HuH-7 (cell line): ENCODE results near the gene MGME1.

Experiments
- DNase-seq: peaks from one replicate; pipeline ENCODE4 v3.0.0; 2011; ENCODE audit warnings: low spot score

MGME1 gene

DNA sequence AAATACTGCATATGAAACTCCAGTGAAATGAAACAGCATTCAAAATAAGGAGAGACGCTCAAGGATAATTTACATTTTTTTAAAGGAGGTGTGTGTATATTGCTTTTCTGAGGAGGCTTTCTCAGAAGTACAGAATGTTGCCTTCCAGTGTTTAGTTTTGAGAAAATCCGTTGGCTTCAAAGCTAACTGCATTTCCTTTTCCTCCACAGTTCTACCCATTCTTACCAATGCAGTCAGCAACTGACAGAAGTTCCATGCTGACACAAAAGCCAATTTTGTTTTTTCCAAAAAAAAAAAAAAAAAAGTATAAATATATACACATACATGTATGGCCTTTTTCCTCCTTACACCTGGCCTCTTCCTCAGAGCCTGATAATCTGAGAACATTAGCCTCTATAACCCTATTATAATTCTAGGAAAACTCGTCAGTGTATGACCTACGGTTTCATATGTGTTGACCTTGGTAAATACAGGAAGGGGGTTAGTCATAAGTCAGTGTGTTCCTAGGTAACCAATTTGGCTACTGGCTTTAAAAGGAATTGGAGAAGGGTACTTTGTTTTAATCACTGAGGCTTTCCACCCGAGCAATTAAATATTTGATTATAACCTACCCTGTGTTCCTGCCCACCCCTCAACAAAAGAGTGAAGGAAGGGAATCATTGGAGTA, 24.2 kb downstream of the MGME1 start:
- no peak for DNase-seq

- no peak for DNase-seq
Observed at GRCh38 chr20:17993546-17993945, 24.7 kb downstream of the MGME1 start.

DNA sequence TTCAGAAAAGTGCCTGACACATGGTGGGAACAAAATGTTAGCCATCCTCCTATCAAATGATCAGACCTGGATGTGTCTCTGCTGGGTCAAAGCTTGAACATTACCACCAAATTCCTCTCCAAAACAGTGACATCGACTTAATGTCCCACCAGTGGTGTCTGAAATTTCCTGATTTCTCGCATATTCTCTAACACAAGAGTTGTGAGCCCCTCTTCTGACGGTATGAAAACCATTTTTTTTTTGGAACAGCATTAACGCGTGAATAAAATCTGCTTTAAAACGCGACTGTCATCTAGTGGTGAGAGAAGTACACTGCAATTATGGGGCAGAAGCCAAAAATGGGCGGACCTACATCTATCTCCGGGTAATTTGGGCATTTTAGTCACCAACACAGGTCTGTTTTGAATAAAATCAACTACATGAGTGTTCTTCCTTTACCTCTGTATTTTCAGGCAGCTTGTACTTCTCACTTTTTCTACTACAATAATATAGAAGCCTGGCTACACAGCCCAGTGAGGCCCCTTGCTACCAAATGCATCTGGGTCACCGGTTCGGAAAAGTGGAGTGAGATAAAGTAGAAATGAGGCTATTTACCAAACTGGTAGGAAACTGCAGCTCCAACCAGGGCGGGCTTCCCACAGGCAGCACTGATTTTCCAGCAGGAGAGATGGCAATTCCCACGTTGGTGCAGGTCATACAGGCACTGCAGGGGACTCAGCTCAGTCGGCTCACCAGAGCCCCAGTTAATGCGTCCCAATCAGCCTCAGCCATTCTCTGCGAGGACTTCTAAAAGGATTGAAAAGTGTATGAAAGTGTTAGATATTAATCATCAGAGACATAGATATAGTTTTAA, 27.4 kb downstream of the MGME1 start:
- DNase-seq, result no peak

DNA sequence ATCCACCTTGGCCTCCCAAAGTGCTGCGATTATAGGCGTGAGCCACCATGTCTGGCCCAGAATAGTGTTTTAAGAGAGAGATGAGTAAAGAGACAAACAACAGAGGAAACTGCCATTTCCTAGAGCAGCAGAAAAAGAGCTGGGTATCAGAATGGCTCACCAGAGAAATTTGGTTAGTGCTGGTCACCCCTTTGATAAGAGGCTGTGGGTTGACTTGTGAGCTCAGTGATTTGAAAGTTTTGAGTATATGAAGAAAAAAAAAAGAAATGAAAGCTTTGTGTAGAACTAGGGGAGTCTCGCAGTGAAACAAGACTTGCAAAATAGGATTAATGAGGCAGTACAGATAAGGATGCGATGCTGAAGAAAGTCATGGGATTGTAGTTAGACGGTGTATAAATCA, 29.6 kb downstream of the MGME1 start:
- no peak for DNase-seq

DNA sequence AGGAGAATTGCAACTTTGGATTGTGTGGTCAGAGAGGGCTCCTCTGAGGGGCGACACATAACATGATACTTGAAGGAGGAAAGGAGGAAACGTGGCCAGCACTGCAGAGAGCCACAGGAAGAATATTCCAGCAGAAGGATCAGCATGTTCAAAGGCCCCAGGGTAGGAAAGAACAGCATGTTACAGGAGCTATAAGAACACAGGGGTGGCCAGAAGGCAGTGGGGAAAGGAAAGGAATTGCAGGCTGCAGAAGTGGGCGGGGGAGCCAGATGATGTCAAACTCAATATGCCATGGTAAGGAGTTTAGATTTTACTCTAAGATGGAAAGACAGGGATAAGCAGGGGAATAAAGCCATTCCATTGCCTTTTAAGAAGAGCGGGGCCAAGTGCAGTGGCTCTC, 30.7 kb downstream of the MGME1 start:
- DNase-seq, result no peak

- DNase-seq, result peak; percentile 70
Observed at GRCh38 chr20:18001131-18001921, 32.5 kb downstream of the MGME1 start.

GRCh38 chr20:18003897-18004296, 35.1 kb downstream of the MGME1 start:
- no peak for DNase-seq

GRCh38 chr20:18004384-18005031, 35.7 kb downstream of the MGME1 start:
- DNase-seq, result no peak

GRCh38 chr20:18005170-18005989, 36.6 kb downstream of the MGME1 start:
- no peak for DNase-seq

DNA sequence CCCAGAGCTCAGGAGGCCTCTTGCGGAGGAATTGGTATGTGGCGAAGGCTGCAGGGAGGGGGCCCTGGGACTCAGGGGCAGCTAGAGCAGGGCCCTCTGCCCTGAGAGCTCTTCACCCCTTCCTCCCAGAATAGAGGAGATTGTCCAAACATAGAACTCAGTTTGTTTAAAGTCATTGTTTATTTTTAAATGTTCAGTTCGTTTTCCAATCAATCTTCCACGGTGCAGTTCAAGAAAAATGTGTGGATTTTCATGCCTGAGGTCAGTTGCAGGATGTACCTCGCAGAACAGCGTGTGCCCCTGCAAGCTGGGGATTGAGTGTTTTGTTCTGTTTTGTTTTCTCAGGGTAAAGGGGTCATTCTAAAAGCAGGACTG, 37.2 kb downstream of the MGME1 start:
- DNase-seq, result no peak

GRCh38 chr20:18006684-18007083, 37.9 kb downstream of the MGME1 start:
- no peak for DNase-seq

DNA sequence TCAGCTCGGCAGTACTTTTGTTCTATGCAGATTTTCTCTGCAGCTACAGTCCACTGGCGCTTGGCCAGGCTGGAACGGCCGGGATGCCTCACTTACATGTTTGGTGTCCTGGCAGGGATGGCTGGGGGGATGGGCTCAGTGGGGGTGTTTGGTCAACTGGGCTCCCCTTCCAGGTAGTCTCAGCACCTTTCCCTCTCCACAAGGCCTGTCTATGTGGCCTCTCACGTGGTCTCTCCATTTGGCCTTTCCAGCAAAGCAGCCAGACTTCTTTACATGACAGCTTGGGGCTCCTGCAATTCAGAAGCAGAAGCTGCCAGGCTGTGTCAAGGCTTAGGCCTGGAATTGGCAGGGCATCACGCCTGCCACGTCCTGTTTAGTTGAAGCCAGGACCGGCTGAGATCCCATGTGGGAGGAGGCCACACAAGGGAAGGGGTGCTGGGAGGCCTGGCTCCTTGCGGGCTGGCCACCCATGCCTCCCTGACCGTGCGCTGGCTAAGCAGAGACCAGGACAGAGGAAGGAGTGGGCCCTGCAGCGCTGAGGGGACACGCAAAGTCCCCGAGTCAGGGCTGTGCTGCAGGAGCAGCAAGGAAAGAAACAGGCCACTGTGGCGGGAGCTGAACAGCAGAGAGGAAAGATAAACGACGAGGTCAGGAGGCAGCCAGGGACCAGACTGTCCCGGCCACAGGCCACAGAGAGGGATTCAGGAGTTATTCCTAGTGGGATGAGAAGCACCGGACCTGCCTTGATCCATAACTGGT, 38.9 kb downstream of the MGME1 start:
- DNase-seq, result no peak

- DNase-seq, result no peak
Observed at GRCh38 chr20:18009116-18009515, 40.3 kb downstream of the MGME1 start.

- DNase-seq, result no peak
Observed at GRCh38 chr20:18011482-18011881, 42.7 kb downstream of the MGME1 start.

DNA sequence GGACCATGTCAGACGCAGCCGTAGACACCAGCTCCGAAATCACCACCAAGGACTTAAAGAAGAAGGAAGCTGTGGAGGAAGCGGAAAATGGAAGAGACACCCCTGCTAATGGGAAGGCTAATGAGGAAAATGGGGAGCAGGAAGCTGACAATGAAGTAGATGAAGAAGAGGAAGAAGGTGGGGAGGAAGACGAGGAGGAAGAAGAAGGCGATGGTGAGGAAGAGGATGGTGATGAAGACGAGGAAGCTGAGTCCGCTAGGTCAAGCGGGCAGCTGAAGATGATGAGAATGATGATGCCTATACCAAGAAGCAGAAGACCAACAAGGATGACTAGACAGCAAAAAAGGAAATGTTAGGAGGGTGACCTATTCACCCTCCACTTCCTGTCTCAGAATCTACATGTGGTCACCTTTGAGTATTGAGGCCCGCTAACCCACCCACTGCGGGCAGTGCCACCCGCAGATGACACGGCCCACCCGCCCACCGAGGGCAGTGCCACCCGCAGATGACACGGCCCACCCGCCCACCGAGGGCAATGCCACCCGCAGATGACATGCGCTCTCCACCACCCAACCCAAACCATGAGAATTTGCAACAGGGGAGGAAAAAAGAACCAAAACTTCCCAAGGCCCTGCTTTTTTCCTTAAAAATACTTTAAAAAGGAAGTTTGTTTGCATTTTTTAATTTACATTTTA, 43.3 kb downstream of the MGME1 start:
- no peak for DNase-seq

- no peak for DNase-seq
Observed at GRCh38 chr20:18012901-18013300, 44.1 kb downstream of the MGME1 start.

DNA sequence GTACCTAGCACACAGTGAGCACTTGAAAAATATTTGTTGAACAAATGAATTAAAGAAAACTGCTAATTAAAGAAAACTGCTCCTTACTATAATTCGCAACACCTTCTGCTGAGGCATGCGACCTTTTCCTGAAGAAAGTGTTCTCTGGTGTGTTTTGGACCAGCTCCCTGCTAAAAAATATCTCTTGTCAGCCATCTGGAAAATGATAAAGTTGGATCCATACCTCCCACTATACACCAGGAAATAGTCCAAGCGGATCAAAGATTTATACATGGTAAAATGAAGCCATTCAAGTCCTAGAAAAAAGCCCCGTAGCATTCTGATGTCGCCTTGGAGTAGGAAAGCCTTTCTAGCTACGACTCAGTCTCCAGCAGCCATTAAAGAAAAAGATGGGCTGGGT, 45.6 kb downstream of the MGME1 start:
- no peak for DNase-seq

DNA sequence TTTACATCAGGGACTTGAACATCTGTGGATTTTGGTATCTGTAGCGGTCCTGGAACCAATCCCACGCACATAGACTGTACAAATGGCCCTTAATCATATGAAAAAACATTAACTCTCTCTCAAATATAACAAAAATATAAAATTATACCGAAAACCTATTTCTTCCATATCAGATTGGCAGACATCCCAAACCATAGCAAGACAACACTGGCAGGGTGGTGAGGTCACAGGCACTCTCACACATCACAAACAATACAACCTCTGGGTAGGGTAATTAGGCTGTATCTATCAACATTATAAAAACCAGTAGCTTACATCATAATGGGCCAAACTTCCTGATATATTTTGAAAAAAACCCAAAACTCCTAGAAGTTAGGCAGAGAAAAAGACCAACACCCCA, 48.0 kb downstream of the MGME1 start:
- no peak for DNase-seq

DNA sequence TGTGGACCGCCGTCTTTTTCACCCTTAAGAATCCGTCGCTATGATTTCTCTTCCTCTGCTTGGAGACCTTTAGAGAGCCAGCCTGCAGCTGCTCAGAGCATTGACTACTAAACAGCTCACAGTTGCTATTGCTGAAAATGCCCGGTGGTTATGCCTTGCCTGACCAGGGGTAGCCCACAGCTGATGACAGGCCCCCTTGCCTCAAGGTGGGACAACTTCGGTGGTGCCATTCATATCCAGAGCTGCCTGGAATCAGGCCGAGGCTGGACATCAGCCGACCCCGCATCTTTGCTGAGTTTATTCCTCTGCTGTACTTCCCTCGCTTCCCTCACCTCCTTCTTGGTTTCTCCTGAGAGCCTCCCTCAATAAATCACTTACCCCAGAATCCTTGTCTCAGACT, 49.3 kb downstream of the MGME1 start:
- DNase-seq, result no peak

GRCh38 chr20:18019068-18019467, 50.2 kb downstream of the MGME1 start:
- DNase-seq, result peak; percentile 81
